HepG2 (cell line): ENCODE measurements around the gene NEURL3. TPM values are rescaled to one million over a fixed set of nuclear protein-coding genes. Genes with fewer than 3 reads are reported as not detected.

Source experiments
- AKNA ChIP-seq: sonication (generic); formaldehyde crosslinking; IDR thresholded peaks from 2 replicates; pipeline ENCODE4 v1.4.0; 2020; ENCODE audit warnings: missing genetic modification reagents, borderline replicate concordance
- CSRNP1 ChIP-seq: sonication (generic); formaldehyde crosslinking; IDR thresholded peaks from 2 replicates; pipeline ENCODE4 v1.8.1; 2023; ENCODE audit warnings: mild to moderate bottlenecking, missing genetic modification reagents
- EHMT2 ChIP-seq: fragments of 200-600 bp; sonication (generic); IDR thresholded peaks from 2 replicates; pipeline ENCODE4 v1.7.0; 2017; ENCODE audit warnings: antibody characterized with exemption, low read depth, low read length, borderline replicate concordance
- GATAD1 ChIP-seq: IDR thresholded peaks from 2 replicates; pipeline ENCODE4 v1.6.1; 2016; ENCODE audit warnings: missing genetic modification reagents, missing compliant biosample characterization
- GPN1 ChIP-seq: sonication (generic); formaldehyde crosslinking; IDR thresholded peaks from 2 replicates; pipeline ENCODE4 v1.5.1; 2020; ENCODE audit warnings: missing genetic modification reagents, borderline replicate concordance
- HNRNPL ChIP-seq: fragments of 200-400 bp; formaldehyde crosslinking; IDR thresholded peaks from 2 replicates; pipeline ENCODE4 v1.6.1; 2017; ENCODE audit warnings: mild to moderate bottlenecking, low read depth, low read length
- NR2F6 ChIP-seq, 2 experiments: IDR thresholded peaks; 2 replicates each; pipeline ENCODE4 v1.6.1; 2016; ENCODE audit warnings: antibody characterized with exemption in 1 of 2, mild to moderate bottlenecking in 1 of 2
- RFX5 ChIP-seq: IDR thresholded peaks from 2 replicates; pipeline ENCODE4 v1.6.1; 2011; ENCODE audit warnings: low read depth, low read length, improper control_type of control experiment
- TBP ChIP-seq: sonication (generic); formaldehyde crosslinking; IDR thresholded peaks from 2 replicates; pipeline ENCODE4 v1.5.0; 2020; ENCODE audit warnings: missing genetic modification reagents
- TOE1 ChIP-seq: sonication (generic); formaldehyde crosslinking; IDR thresholded peaks from 2 replicates; pipeline ENCODE4 v1.4.0; 2020; ENCODE audit warnings: mild to moderate bottlenecking, missing genetic modification reagents
- ZKSCAN5 ChIP-seq: sonication (generic); formaldehyde crosslinking; IDR thresholded peaks from 2 replicates; pipeline ENCODE4 v1.5.1; 2020; ENCODE audit warnings: mild to moderate bottlenecking, missing genetic modification reagents
- ZMAT5 ChIP-seq: sonication (generic); formaldehyde crosslinking; IDR thresholded peaks from 2 replicates; pipeline ENCODE4 v1.5.0; 2020; ENCODE audit warnings: mild to moderate bottlenecking, low read depth, missing genetic modification reagents, borderline replicate concordance
- ZNF280B ChIP-seq: sonication (generic); formaldehyde crosslinking; IDR thresholded peaks from 2 replicates; pipeline ENCODE4 v1.5.0; 2020; ENCODE audit warnings: missing genetic modification reagents, mild to moderate bottlenecking, borderline replicate concordance
- ZNF280D ChIP-seq: sonication (generic); formaldehyde crosslinking; IDR thresholded peaks from 2 replicates; pipeline ENCODE4 v1.5.1; 2020; ENCODE audit warnings: mild to moderate bottlenecking, missing genetic modification reagents
- ZNF605 ChIP-seq: sonication (generic); formaldehyde crosslinking; IDR thresholded peaks from 2 replicates; pipeline ENCODE4 v1.8.0; 2022; ENCODE audit warnings: mild to moderate bottlenecking, missing genetic modification reagents
- ZNF768 ChIP-seq: sonication (generic); formaldehyde crosslinking; IDR thresholded peaks from 2 replicates; pipeline ENCODE4 v1.4.0; 2020; ENCODE audit warnings: missing genetic modification reagents
- polyA plus RNA-seq, 8 experiments: library from polyadenylated mRNA; depleted of rRNA in 3 of 8; stranded (reverse) in 7 of 8; unstranded in 1 of 8; fragments of >200 nt; fragmentation: Illumina TruSeq in 4 of 8; extraction: Trizol in 4 of 8; gene quantifications; 2 replicates each; pipeline versions ENCODE4 v1.2.1 to v1.2.3, GENCODE V29; 2011 to 2016; ENCODE audit warnings: low read depth in 4 of 8, missing spikeins in 1 of 8, mixed read lengths in 1 of 8; ENCODE audit not compliant: insufficient read depth in 1 of 8
- total RNA-seq, 5 experiments: library from RNA; depleted of rRNA; stranded (reverse); fragments of >200 nt; fragmentation: Illumina TruSeq; extraction: Trizol; gene quantifications; 2 replicates each; pipeline ENCODE4 v1.2.3, GENCODE V29; 2016; ENCODE audit warnings: low read depth in 1 of 5

NEURL3 gene
- total and polyA plus RNA-seq, 2 of the 13 experiments (the other 11 are each of a cell fraction or from before 2014, with no cell fraction given), result 0.16 to 1.2 TPM

- TF ChIP-seq AKNA (CRISPR knock-in tag), result no peak
- TF ChIP-seq ZMAT5, result no peak
- TF ChIP-seq GATAD1 (CRISPR knock-in tag), result peak; percentile 73
- 0 out of 2 replicates have a peak, but pooled peaks have one; percentile 32 for TF ChIP-seq ZNF768 (CRISPR knock-in tag)
- no peak for TF ChIP-seq RFX5
- TF ChIP-seq TBP, result no peak
- no peak for TF ChIP-seq TOE1
- TF ChIP-seq CSRNP1 (CRISPR knock-in tag), result 0 out of 2 replicates have a peak, but pooled peaks have one; percentile 39
- no peak for TF ChIP-seq EHMT2
- TF ChIP-seq NR2F6 (IDR thresholded peaks at IDR 0.05), result peak; percentile 60
- peak; percentile 83 for TF ChIP-seq NR2F6 (CRISPR knock-in tag; IDR thresholded peaks at IDR 0.05)
- TF ChIP-seq ZNF605 (CRISPR knock-in tag), result peak; percentile 91
- no peak; the same call in 1 of the 2 replicates for TF ChIP-seq ZNF280B (CRISPR knock-in tag)
- no peak; the same call in 1 of the 2 replicates for TF ChIP-seq GPN1 (CRISPR knock-in tag)
- TF ChIP-seq ZNF280D (CRISPR knock-in tag), result no peak
- peak; percentile 70; the same call in 1 of the 2 replicates for TF ChIP-seq HNRNPL
- 0 out of 2 replicates have a peak, but pooled peaks have one; percentile 63 for TF ChIP-seq ZKSCAN5 (CRISPR knock-in tag)
These were observed 3.0 kb downstream of the NEURL3 start (continued) for GRCh38 chr2:96501886-96502810.
